Activated naive CD8-positive, alpha-beta T cell treated with anti-CD3 and anti-CD28 coated beads, Interleukin-2, amount 50 U/mL, for 16 hours (primary cell): ENCODE results near the gene TGM1.
A peak's percentile ranks its signal among the peaks of the same experiment; 100 is the strongest.

Source experiments
- DNase-seq: peaks from one replicate; pipeline ENCODE4 v3.0.0-alpha.2; 2020; ENCODE audit warnings: low read depth, low spot score

The TGM1 gene

DNA sequence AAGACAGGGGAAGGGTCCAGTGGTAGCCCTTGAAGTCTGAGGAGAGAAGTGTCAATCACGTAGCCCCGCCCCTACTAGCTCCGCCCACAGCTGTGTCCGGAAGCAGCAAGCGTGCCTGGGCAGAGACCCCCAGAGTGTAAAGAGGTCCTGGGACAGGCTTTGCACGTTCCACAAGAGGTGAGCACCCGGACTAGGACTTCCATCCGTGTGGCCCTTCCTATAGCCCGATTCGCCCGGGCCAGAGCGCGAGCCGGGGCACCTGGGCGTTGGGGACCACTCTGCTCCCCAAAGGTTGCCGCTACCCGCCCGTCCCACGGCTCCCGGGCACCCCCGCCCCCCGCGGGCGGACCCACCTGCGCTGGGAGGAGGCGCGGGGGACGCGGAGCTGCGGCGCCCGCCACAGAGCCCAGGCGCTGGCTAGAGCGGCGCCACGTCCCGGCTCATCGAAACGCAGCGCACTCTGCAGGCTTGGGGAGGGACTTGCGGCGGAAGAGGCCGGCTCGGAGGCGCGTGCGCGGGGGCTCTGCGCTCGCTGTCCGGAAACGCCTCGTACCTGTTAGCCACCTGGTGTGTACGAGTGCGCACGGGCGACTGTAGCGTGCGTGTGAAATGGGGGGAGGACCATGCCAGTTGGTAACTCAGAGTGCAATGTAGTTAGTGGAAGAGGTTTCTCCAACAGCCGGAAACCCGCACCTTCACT lies 8.3 kb upstream of the TGM1 start, which contains the start of gene RABGGTA:
RABGGTA (minus strand) TSS at position 464 of the 700 bp plus-strand sequence. CDS start 482 bp downstream, outside the sequence.
- peak; percentile 80 for DNase-seq

DNA sequence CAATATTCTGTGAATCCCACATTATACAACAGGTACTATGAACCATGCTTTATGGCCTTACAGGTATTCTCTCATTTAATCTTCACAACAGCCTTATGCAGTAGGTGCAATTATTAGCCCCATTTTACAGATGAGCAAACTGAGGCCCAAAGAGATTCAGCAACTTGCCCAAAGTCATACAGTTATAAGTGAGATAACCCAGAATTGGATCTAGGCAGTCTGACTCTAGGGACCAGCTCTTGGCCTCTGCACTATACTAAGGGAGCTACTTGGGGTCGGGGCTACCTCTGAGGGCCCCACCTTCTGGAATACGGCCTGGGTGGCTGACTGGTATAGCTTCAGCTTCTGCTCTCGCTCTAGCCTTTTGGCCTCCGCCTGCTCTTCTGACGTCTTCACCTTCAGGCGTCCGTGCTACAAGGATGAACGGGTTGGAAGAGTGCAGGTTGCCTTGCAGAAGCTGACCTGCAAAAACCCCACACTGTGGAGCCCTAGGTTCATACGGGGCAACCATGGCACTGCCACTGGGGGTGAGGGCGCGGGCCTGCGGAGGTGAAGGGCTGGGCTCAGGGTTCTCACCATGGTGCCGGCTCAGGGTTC lies 7.7 kb upstream of the TGM1 start:
- DNase-seq = no peak

DNA sequence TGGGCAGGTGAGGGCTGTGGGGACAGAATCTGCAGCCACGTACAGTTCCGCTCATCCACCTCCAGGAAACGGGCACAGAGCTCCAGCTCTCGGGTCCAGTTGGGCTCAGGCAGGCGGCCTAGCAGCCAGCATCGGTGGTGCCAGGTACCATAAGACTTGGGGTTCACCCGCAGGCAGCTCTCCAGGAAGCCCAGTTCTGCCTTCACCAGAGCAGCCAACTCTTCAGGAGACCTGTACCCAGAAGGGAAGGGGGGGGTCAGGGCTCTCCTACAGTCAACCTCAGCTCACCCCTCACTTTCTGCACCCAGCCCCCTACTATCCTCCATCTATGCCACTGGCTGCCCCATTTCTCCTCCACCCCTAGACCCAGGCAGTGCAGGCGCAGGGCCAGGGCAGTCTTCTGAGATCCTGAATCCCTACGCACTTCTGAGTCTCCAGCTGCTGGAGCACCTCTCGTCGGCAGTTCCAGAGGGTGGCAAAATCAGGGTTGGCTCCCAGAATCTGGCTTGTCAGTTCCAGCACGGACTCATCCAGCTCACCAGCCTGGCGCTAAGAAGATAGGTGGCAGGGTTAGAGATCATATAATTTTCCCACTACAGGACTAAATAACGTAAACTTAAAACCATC lies 7.0 kb upstream of the TGM1 start:
- no peak for DNase-seq

DNA sequence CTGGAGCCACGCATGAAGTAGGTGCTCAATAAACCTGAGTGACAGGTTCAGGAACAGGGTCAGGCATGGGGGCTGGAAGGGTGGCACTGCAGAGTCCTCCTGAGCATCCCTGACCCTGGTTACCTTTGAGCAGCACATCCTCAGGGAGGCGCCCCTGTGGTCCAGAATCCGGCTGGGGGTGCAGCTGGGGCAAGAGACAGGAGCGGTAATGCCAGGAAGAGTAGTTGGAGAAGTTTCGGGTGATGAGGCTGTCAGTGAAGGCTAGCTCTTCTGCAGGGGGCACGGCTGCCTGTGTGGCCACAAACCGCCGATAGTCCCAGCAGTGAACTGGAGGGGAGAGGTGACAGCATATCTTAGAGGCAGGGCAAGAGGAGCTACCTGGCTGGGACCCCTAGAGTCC lies 6.4 kb upstream of the TGM1 start:
- no peak for DNase-seq

DNA sequence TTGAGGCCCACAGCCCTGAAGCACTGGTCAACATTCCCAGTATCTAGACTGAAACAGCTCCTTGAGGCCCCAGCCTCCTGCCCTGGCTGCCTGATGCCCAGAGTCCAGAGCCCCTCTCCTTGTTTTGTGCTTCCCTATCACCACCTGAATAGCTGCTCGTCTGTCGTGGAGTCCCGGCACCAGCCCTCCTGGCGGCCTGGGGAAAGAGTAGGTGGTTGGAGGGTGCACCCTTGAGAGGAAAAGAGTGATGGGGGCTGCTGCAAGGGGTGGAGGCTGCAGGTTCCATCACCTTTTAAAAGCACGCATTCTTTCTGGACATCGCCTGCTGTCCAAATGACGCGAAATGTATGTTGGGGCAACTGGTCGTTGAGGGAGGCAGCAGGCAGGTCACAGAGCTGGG lies 5.2 kb upstream of the TGM1 start:
- no peak for DNase-seq

DNA sequence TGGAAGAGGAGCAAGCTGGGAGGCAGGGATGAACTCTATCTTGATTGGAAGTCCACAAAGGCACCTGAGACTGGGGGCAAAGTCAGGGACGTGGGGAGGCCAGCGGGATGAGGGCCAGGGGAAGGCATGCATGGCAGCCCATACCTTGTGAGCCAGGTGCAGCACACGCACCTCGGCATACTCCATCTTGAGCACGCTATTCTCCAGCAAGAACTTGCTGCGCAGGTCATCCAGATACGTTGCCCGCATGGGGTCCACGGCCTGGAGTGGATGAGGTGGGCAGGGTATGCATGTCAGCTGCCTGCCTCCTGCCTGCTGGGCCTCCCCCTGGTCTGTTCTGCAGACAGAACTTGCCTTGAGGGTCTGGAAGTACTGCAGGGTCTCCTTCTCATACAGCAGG lies 4.5 kb upstream of the TGM1 start:
- DNase-seq = no peak

DNA sequence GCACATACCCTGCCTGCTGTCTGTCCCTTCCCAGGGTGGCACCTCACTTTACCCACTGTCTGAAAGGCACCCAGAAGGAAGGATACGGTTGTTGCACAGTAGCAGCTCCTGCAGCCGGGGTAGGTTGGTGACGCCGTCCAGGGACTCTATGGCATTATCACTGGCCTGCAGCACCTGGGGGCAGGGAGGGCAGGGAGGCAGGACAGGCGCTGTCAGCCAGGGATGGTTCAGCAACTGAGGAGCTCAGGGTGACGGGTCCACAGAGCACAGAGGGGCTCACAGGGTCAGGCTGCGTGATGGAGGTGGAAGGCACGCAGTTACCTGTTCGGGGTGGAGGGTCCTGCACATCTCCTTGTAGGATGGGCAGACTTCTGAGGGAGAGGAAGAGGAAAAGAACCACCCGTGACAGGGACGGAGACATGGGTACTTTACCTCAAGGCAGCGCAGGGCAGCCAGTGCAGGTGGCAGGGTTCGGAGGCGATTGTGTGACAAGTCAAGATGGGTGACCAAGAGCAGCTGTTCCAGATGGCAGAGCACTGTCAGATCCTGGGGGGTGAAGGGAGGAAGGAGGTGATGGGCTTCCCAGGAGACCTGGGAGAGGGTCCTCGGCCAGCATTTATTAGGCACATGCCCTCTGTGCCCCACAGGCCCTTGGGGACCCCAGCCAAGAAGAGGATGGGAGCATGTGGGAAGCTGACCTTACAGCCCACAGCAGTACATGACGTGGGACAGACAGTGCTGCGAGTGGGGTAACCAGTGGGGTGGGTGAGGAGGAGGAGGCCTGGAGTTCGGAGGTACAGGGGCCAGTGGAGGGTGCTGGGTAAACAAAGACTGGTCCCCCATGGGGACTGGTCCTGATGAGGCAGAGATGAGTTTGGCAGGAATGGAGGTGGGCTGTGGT lies 3.6 kb upstream of the TGM1 start:
- DNase-seq = no peak

DNA sequence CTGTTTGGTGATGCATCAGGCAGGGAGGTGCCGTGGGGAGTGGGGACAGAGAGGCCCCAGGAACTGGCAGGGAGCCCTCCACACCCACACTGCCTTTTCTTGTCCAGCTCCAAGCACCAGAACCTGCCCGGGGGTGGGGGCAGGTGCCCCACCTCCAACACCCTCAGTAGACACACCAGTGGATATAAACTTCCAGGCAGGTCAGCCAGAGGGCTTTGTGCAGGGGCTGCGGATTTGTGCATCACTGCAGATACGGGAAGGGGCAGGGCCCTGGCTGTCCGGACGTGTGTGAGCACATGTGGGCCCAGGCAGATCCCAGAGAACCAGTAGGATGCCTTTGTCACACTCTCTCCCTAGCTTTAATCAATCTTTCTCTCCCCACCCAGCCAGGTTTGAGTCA lies 1.3 kb upstream of the TGM1 start:
- no peak for DNase-seq

DNA sequence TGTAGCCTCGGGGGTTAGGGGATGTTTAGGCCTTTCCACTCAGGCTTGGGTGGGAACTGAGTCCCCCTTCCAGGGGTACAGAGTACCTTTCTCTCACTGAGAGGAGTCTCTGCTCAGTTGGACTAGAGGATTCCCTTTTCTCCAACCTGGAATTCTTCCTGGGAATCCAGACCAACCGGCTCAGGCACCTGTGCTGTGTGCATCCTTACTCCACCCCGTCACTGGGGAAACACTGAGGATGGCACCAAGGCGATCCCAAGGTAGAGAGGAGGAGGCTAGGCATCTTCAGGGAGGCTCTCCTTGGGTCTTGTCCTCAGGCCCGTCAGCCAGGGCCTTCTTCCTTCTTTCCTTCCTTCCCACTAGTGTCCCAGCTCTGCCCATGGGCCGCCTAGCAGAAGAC lies 871 bp upstream of the TGM1 start:
- no peak for DNase-seq

DNA sequence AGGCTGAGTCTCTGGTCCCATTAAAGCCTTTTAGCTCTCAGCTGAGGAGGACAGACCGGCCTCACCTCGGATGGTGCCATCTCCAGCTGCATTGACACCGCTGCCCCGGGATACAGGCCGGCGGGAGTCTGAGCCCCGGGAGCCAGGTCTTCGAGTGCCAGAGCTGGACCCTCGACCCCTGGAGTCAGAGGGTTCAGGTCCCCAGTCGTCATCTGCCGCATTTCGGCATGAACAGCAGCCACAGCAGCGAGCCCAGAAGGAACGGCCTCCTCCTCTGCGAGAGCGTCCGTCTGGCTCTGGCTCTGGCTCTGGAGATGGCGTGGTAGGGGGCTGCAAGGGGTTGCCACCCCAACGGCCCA lies 1.0 kb downstream of the TGM1 start:
- no peak for DNase-seq

DNA sequence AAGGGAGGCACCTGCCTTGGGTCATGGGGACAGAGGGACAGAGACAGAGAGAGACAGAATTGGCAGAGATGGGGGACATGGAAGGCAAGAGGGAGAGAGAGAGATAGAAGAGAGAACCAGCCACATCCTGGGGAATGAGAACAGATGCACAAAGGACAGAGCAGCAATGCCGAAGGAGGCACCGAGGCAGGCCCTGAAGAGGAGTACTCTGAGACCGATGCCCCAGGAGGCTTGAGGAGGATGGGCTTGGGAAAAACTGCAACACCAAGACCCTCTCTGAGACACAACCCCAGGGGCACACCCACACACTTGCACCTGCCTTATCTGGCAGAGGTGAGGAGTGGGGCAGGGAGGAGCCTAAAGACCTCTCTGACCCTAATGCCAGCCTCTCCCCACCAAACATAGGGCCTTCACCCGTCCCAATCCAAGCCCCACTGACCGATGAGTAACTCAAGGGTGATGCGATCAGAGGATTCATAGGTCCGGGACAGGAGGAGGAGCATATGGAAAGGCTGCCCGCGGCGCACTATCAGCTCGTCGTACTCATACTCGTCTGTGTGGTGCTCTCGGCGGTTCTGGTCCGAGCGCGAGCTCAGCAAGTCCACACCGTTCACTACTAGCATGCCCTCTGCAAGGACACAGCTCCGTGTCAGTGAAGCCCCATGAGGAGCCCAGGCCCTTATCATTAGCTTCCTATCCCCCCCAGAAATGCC lies 1.6 kb downstream of the TGM1 start:
- DNase-seq = no peak

DNA sequence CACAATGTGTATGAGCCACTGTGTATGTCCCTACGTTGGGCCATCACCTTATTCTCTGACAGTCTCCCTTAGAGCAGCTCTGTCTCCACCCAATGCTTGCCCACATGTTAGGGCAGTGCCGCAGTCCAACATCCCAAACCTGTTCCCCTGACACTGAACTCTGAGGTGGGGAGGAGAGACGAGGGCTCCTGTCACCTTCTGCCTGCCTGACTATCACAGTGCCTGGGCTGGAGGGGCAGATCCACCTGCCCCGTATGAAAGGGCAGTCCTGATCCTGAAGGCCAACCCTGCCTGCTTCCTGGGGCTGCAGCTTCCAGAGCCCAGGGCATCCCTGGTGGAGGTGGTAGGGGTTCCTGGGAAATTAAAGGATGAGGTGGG lies 2.2 kb downstream of the TGM1 start:
- DNase-seq = no peak

DNA sequence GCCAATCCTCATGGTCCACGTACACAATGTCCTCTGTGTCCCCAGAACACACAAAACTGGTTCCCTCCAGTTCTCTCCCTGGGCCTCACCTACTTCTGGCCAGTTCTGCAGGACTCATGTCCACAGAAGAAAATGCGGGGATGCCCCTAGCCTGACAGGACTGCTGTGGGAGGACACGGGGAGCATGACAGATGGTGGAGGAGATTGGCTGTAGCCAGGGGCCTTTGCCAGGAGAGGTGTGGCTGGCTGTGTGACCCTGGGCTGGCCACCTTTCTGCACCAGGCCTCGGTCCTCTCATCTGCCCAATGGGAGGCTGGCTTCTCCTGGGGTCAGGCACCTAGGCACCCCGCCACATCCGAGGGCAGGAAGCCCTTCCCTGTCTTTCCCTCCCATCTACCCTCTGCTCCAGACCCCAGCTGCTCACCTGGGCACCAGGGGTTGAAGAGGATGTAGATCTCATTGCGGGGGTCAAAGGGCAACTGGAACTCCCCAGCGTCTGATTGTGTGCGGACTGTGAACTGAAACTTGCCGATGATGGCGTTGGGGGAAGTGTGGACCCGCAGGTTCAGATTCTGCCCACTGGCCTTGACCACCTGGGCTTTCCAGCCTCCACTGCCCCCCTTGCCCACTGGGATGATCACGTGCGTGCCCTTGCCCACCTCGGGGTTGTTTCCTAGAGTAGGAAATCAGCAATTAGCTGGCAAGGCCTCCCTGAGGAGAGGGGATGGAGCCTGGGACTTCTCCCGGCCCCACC lies 2.8 kb downstream of the TGM1 start:
- no peak for DNase-seq

DNA sequence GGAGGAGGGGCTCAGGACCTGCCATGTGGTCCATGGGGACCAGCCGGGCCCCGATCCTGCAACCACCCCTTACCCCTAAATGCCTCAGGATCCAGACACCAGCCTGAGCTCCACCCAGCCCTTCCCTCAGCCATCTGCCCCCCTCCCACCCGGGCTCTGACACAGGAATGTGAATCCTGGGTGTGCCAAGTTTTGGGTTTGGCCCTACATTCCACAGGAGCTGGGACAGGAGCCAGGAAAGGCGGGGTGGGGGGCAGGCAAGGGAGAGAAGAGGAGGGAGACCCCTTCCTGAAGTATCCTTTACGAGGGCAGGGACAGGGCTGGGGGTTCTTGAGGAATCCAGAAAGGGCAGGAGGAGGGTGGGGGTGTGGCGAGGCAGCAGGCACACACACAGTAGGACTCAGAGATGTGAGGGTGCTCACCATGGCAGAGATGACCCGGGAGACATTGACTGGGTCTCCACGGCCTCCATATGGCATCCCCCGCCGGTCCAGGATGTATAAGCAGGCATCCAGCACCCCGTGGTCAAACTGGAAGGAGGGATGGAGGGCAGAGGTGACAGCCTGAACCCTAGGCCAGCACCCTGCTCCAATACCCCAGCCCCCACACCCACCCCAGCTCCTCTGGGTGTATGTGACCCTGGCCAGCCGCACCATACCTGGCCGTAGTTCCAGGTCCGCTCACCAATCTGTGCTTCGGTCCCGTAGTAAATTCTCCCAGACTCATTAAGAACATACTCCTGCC lies 3.5 kb downstream of the TGM1 start:
- DNase-seq = no peak

DNA sequence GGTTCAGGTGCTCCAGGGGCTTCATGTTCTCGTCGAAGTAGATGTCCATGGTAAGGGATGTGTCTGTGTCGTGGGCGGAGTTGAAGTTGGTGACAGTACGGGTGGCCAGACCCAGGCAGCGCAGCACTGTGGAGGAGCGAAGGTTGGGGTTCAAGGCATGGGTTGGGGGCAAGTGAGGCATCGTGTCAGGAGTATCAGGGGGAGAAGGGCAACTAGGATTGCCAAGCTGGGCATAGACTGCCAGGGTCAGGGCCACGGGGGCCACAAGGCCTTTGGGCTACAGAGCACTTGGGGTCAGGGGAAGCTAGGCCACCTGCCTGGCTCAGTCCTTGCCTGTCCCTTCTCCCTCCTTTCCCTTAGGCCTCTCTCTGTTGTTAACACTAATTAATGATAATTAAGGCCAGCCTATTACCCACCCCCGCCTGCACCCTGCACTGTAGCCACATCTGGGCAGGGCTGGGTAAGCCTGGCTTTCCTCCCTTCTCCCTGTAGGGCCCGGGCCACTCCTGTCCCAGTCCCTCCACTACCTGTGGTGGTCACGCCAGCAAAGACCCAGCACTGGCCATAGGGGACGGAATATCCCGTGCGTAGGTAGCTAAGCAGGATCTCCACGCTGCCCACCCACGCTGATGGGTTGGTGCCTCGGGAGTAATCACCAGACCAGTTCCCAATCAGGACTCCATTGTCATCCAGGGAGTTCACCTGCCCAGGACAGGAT lies 4.3 kb downstream of the TGM1 start:
- no peak for DNase-seq

DNA sequence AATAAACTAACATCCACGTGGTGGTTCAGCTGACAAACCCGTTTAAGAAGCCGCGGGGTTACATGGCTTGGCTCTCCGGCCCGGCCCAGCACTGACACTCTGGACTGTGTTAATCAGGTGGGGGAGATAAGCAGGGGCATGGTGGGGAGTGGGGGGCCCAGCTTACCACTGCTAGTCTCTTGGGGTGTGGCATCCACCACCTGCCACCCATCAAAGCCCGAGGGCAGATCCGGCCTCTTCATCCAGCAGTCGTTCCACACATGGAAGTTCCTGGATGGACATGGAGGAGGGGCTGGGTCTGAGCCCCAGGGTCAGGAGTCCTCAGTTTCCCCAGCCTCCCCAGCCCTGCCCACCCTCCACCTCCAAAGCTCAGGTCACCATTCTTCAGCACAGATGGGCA lies 4.9 kb downstream of the TGM1 start:
- DNase-seq = no peak

DNA sequence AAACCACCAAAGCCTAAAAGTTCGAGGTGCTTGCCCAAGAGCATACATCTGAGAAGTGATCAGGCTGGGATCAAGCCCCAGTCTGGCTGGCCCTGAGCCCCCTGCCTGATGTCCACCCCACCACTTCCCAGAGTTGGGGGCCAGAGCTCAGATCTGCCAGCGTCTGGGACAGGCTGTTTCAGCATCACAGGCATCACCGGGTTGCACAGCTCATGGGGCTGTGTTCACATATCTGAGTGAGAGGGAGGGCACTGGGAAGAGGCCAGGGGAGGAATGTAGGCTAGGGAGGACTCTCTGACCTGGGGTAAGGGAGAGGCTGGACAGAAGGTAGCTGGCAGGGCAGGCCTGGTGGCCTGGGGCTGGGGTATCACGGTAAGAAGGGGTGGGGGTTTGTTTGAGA lies 6.0 kb downstream of the TGM1 start:
- no peak for DNase-seq

DNA sequence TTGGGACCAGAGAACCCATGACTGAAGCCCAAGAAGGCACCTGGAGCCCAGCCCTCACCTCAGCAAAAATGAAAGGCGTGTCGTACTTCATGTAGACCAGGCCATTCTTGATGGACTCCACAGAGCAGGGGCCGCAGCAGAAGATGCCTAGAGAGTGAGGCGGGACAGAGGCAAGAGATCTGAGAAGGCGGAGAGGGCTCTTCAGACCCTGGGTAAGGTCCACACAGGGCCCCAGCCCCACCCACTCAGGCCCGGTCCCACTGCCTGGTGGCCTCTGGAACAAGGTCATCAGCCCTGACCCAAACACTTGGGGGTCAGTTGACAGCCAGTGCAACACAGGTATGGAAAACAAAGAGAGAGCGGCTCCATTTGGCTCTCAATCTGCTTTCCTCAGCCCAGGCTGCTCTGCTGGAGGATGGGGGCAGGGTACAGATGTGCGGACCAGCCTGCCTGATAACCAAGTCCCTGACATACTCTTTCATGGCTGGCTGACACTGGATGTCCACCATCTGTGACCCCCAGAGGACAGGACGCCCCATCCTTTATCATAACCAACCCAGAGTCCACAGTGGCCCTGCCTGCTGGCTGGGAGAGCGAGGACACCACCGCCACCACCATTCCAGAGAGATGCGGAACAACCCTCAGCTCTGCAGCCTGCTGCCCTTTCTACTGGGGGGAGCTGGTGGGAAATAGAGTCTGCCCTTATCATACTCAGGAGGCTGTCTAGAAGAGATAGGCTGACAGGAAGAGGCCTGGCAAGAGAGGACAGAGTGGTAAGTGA lies 6.9 kb downstream of the TGM1 start:
- no peak for DNase-seq

DNA sequence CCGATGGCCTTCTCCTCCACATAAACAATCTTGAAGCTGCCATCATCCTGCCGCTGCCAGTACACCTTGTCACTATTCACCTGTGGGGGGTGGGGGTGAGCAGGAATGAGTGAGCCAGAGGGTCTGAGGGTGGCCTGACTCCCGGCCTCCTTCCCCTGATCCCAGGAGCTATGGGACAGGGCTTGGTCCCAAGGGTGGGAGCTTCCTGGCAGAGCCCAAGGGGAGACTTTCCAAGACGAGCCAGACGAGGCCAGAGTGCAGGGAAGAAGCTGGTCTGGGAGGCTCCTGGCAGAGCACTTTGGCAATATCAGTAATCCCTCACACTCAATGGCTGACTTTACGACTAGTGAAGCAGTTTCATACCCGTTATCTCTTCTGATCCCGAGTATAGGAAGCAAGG lies 7.5 kb downstream of the TGM1 start:
- no peak for DNase-seq
